GM23338 (cell line): ENCODE data around the gene AIF1L. TPM values are rescaled to one million over a fixed set of nuclear protein-coding genes. Genes with fewer than 3 reads are reported as not detected.

Experiments
- ATAC-seq: fragments of 200-7000 bp; cut with Tn5 transposase; 3 replicates; pipeline ENCODE4 v1.9.1; 2020
- DNase-seq: peaks from one replicate; pipeline ENCODE4 v3.0.0-alpha.2; 2015; ENCODE audit warnings: low spot score
- H2AFZ ChIP-seq: fragments of 200-600 bp; sonication (generic); 2 replicates; pipeline ENCODE4 v1.8.0; 2016; ENCODE audit warnings: antibody characterized with exemption, mild to moderate bottlenecking, moderate library complexity
- H3F3A ChIP-seq: fragments of 200-600 bp; sonication (generic); replicated peaks from 2 replicates; pipeline ENCODE4 v1.8.0; 2017; ENCODE audit warnings: antibody characterized with exemption, mixed run types, low read depth
- H3K27ac ChIP-seq: fragments of 200-600 bp; sonication (generic); 2 replicates; pipeline ENCODE4 v1.6.1; 2016; ENCODE audit warnings: low read depth
- H3K27me3 ChIP-seq: fragments of 200-600 bp; sonication (generic); 2 replicates; pipeline ENCODE4 v1.8.0; 2016; ENCODE audit warnings: mild to moderate bottlenecking, mixed run types, moderate library complexity; ENCODE audit not compliant: insufficient read depth
- H3K36me3 ChIP-seq: fragments of 200-600 bp; sonication (generic); 2 replicates; pipeline ENCODE4 v1.8.0; 2016; ENCODE audit warnings: mild to moderate bottlenecking; ENCODE audit not compliant: insufficient read depth
- H3K4me1 ChIP-seq: fragments of 200-600 bp; sonication (generic); 2 replicates; pipeline ENCODE4 v1.8.0; 2016; ENCODE audit warnings: mild to moderate bottlenecking, moderate library complexity; ENCODE audit not compliant: insufficient read depth
- H3K4me2 ChIP-seq: fragments of 200-600 bp; sonication (generic); 2 replicates; pipeline ENCODE4 v1.7.1; 2017; ENCODE audit warnings: mixed run types
- H3K4me3 ChIP-seq: fragments of 200-600 bp; sonication (generic); 2 replicates; pipeline ENCODE4 v1.6.1; 2016; ENCODE audit warnings: mixed run types
- H3K79me2 ChIP-seq: fragments of 200-600 bp; sonication (generic); replicated peaks from 2 replicates; pipeline ENCODE4 v1.8.0; 2017; ENCODE audit warnings: mild to moderate bottlenecking; ENCODE audit not compliant: insufficient read depth
- H3K9me2 ChIP-seq: fragments of 200-600 bp; sonication (generic); 2 replicates; pipeline ENCODE4 v1.8.0; 2017; ENCODE audit not compliant: insufficient read depth
- H4K20me1 ChIP-seq: fragments of 200-600 bp; sonication (generic); replicated peaks from 2 replicates; pipeline ENCODE4 v1.8.0; 2017; ENCODE audit warnings: mild to moderate bottlenecking; ENCODE audit not compliant: insufficient read depth
- H3K27ac Mint-ChIP-seq: 2 replicates; pipeline ENCODE4 v1.8.0; 2020; ENCODE audit warnings: inconsistent platforms, mild to moderate bottlenecking, moderate library complexity, mixed read lengths
- H3K27me3 Mint-ChIP-seq: 3 replicates; pipeline ENCODE4 v1.8.0; 2022; ENCODE audit warnings: low read depth, mild to moderate bottlenecking, moderate library complexity, mixed read lengths, inconsistent platforms; ENCODE audit not compliant: insufficient read depth, poor library complexity
- H3K36me3 Mint-ChIP-seq: 3 replicates; pipeline ENCODE4 v1.8.0; 2021; ENCODE audit warnings: low read depth, mild to moderate bottlenecking, inconsistent platforms, moderate library complexity, mixed read lengths
- H3K4me1 Mint-ChIP-seq: 3 replicates; pipeline ENCODE4 v1.8.0; 2020; ENCODE audit warnings: mild to moderate bottlenecking, inconsistent platforms, mixed read lengths
- H3K4me3 Mint-ChIP-seq: 3 replicates; pipeline ENCODE4 v1.8.0; 2021; ENCODE audit warnings: moderate library complexity, mild to moderate bottlenecking, inconsistent platforms, mixed read lengths
- H3K9me3 Mint-ChIP-seq: 3 replicates; pipeline ENCODE4 v1.8.0; 2020; ENCODE audit warnings: moderate library complexity, mild to moderate bottlenecking, inconsistent platforms, mixed read lengths
- CREB1 ChIP-seq: fragments of 250-450 bp; sonication (Bioruptor Pico); IDR thresholded peaks from 2 replicates; pipeline ENCODE4 v1.5.0; 2020; ENCODE audit warnings: low read depth, mild to moderate bottlenecking, moderate library complexity
- EZH2 ChIP-seq: fragments of 200-600 bp; sonication (generic); IDR thresholded peaks from one replicate; pipeline ENCODE4 v1.8.0; 2017; ENCODE audit warnings: antibody characterized with exemption, mild to moderate bottlenecking, low read depth; ENCODE audit not compliant: unreplicated experiment
- EZH2phosphoT487 ChIP-seq: fragments of 200-600 bp; sonication (generic); IDR thresholded peaks from one replicate; pipeline ENCODE4 v1.8.1; 2018; ENCODE audit warnings: antibody characterized with exemption; ENCODE audit not compliant: unreplicated experiment
- JUNB ChIP-seq: IDR thresholded peaks from one replicate; pipeline ENCODE4 v1.6.1; 2016; ENCODE audit warnings: antibody characterized with exemption; ENCODE audit not compliant: unreplicated experiment
- NANOG ChIP-seq: IDR thresholded peaks from 2 replicates; pipeline ENCODE4 v1.6.1; 2016; ENCODE audit warnings: antibody characterized with exemption, borderline replicate concordance
- STAT1 ChIP-seq: IDR thresholded peaks from one replicate; pipeline ENCODE4 v1.6.1; 2016; ENCODE audit warnings: antibody characterized with exemption; ENCODE audit not compliant: unreplicated experiment
- ZNF114 ChIP-seq: fragments of 250-450 bp; sonication (Bioruptor Pico); IDR thresholded peaks from 2 replicates; pipeline ENCODE4 v1.5.0; 2020; ENCODE audit warnings: mild to moderate bottlenecking, moderate library complexity
- polyA plus RNA-seq: library from polyadenylated mRNA; unstranded; fragments of >200 nt; fragmentation: Nextera tagmentation; extraction: Ambion mirVana; gene quantifications from 2 replicates; pipeline ENCODE4 v1.2.1, GENCODE V29; 2016
- total RNA-seq: library from RNA; depleted of rRNA; stranded (reverse); fragments of >200 nt; shearing (Covaris generic); gene quantifications from 2 replicates; pipeline ENCODE4 v1.2.3, GENCODE V29; 2014
- TF ChIP-seq, protein P1 (sequence below): IDR thresholded peaks from 2 replicates; pipeline ENCODE4 v1.6.1; 2016; ENCODE audit warnings: antibody characterized with exemption
- TF ChIP-seq, protein P2 (sequence below): IDR thresholded peaks from one replicate; pipeline ENCODE4 v1.6.1; 2018; ENCODE audit warnings: antibody characterized with exemption; ENCODE audit not compliant: unreplicated experiment
- TF ChIP-seq, protein P3 (sequence below): fragments of 250-450 bp; sonication (Bioruptor Pico); IDR thresholded peaks from 2 replicates; pipeline ENCODE4 v1.5.0; 2020; ENCODE audit warnings: mild to moderate bottlenecking, moderate library complexity
- TF ChIP-seq, protein P4 (sequence below), 2 experiments: fragments of 200-600 bp in 1 of 2; sonication (generic) in 1 of 2; conservative IDR thresholded peaks; 2 replicates each; pipeline versions ENCODE4 v1.5.1 to v1.6.1; 2016 to 2017; ENCODE audit warnings: antibody characterized with exemption in 2 of 2, low read depth in 2 of 2, mild to moderate bottlenecking in 2 of 2, moderate library complexity in 1 of 2

Gene AIF1L
- total and polyA plus RNA-seq, 2 experiments from 2014 or later, result 76.4 to 87.8 TPM

DNA sequence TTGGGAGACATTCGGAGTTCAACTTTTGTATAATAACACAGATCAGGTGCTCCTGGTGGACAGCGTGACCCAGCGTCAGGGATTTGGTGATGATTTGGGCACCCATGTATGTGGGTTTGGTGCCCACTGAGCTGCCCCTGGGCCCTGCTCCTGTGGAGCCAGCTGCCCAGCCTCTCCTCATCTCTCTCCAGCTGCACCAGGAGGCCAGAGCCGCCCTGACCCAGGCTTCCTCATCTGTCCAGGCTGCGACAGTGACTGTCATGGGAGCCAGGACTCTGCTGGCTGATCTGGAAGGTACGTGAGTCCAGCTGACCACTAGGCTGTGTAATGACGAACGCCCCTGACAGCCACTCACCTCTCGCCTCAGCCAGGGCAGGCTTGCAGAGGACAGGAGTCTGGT is 14.5 kb upstream of the AIF1L start:
- no peak overlapping the region for H3K27ac ChIP-seq

More for the DNA sequence above, 14.5 kb upstream of the AIF1L start:
- no peaks in the 10 kb centered on the region for H3K9me2 ChIP-seq
- H3K4me3 ChIP-seq, result no peak overlapping the region
- Mint-ChIP-seq H3K4me1 (no peaks in the 10 kb centered on the region; the same call in 2 of the 3 replicates), H3K9me3 (no peaks in the 10 kb centered on the region), H3K4me3 (no peak overlapping the region), H3K27me3 (peaks cover 8% of the 10 kb centered on the region), H3K36me3 (no peaks in the 10 kb centered on the region), H3K27ac (no peak overlapping the region)
- no peak overlapping the region for H2AFZ ChIP-seq
- no peaks in the 10 kb centered on the region for H3K4me1 ChIP-seq
- no peaks in the 10 kb centered on the region for H3K36me3 ChIP-seq
- H3K79me2 ChIP-seq, result no peaks in the 10 kb centered on the region
- ATAC-seq (no peak), DNase-seq (no peak)
- no peak overlapping the region for H3K4me2 ChIP-seq
- no peaks in the 10 kb centered on the region for H3K27me3 ChIP-seq
- no peak for TF ChIP-seq ZNF114 (CRISPR knock-in tag)
- TF ChIP-seq, protein P1, sequence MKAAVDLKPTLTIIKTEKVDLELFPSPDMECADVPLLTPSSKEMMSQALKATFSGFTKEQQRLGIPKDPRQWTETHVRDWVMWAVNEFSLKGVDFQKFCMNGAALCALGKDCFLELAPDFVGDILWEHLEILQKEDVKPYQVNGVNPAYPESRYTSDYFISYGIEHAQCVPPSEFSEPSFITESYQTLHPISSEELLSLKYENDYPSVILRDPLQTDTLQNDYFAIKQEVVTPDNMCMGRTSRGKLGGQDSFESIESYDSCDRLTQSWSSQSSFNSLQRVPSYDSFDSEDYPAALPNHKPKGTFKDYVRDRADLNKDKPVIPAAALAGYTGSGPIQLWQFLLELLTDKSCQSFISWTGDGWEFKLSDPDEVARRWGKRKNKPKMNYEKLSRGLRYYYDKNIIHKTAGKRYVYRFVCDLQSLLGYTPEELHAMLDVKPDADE, result no peak
- TF ChIP-seq, protein P2, sequence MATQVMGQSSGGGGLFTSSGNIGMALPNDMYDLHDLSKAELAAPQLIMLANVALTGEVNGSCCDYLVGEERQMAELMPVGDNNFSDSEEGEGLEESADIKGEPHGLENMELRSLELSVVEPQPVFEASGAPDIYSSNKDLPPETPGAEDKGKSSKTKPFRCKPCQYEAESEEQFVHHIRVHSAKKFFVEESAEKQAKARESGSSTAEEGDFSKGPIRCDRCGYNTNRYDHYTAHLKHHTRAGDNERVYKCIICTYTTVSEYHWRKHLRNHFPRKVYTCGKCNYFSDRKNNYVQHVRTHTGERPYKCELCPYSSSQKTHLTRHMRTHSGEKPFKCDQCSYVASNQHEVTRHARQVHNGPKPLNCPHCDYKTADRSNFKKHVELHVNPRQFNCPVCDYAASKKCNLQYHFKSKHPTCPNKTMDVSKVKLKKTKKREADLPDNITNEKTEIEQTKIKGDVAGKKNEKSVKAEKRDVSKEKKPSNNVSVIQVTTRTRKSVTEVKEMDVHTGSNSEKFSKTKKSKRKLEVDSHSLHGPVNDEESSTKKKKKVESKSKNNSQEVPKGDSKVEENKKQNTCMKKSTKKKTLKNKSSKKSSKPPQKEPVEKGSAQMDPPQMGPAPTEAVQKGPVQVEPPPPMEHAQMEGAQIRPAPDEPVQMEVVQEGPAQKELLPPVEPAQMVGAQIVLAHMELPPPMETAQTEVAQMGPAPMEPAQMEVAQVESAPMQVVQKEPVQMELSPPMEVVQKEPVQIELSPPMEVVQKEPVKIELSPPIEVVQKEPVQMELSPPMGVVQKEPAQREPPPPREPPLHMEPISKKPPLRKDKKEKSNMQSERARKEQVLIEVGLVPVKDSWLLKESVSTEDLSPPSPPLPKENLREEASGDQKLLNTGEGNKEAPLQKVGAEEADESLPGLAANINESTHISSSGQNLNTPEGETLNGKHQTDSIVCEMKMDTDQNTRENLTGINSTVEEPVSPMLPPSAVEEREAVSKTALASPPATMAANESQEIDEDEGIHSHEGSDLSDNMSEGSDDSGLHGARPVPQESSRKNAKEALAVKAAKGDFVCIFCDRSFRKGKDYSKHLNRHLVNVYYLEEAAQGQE, result no peak
- TF ChIP-seq NANOG, result no peak
- TF ChIP-seq, protein P3, sequence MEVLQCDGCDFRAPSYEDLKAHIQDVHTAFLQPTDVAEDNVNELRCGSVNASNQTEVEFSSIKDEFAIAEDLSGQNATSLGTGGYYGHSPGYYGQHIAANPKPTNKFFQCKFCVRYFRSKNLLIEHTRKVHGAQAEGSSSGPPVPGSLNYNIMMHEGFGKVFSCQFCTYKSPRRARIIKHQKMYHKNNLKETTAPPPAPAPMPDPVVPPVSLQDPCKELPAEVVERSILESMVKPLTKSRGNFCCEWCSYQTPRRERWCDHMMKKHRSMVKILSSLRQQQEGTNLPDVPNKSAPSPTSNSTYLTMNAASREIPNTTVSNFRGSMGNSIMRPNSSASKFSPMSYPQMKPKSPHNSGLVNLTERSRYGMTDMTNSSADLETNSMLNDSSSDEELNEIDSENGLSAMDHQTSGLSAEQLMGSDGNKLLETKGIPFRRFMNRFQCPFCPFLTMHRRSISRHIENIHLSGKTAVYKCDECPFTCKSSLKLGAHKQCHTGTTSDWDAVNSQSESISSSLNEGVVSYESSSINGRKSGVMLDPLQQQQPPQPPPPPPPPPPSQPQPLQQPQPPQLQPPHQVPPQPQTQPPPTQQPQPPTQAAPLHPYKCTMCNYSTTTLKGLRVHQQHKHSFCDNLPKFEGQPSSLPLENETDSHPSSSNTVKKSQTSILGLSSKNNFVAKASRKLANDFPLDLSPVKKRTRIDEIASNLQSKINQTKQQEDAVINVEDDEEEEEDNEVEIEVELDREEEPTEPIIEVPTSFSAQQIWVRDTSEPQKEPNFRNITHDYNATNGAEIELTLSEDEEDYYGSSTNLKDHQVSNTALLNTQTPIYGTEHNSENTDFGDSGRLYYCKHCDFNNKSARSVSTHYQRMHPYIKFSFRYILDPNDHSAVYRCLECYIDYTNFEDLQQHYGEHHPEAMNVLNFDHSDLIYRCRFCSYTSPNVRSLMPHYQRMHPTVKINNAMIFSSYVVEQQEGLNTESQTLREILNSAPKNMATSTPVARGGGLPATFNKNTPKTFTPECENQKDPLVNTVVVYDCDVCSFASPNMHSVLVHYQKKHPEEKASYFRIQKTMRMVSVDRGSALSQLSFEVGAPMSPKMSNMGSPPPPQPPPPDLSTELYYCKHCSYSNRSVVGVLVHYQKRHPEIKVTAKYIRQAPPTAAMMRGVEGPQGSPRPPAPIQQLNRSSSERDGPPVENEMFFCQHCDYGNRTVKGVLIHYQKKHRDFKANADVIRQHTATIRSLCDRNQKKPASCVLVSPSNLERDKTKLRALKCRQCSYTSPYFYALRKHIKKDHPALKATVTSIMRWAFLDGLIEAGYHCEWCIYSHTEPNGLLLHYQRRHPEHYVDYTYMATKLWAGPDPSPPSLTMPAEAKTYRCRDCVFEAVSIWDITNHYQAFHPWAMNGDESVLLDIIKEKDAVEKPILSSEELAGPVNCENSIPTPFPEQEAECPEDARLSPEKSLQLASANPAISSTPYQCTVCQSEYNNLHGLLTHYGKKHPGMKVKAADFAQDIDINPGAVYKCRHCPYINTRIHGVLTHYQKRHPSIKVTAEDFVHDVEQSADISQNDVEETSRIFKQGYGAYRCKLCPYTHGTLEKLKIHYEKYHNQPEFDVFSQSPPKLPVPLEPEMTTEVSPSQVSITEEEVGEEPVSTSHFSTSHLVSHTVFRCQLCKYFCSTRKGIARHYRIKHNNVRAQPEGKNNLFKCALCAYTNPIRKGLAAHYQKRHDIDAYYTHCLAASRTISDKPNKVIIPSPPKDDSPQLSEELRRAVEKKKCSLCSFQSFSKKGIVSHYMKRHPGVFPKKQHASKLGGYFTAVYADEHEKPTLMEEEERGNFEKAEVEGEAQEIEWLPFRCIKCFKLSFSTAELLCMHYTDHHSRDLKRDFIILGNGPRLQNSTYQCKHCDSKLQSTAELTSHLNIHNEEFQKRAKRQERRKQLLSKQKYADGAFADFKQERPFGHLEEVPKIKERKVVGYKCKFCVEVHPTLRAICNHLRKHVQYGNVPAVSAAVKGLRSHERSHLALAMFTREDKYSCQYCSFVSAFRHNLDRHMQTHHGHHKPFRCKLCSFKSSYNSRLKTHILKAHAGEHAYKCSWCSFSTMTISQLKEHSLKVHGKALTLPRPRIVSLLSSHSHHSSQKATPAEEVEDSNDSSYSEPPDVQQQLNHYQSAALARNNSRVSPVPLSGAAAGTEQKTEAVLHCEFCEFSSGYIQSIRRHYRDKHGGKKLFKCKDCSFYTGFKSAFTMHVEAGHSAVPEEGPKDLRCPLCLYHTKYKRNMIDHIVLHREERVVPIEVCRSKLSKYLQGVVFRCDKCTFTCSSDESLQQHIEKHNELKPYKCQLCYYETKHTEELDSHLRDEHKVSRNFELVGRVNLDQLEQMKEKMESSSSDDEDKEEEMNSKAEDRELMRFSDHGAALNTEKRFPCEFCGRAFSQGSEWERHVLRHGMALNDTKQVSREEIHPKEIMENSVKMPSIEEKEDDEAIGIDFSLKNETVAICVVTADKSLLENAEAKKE (CRISPR knock-in tag), result no peak
- TF ChIP-seq STAT1, result no peak
- no peak for TF ChIP-seq EZH2phosphoT487
- TF ChIP-seq JUNB, result no peak
- no peak for TF ChIP-seq EZH2
- TF ChIP-seq, protein P4, sequence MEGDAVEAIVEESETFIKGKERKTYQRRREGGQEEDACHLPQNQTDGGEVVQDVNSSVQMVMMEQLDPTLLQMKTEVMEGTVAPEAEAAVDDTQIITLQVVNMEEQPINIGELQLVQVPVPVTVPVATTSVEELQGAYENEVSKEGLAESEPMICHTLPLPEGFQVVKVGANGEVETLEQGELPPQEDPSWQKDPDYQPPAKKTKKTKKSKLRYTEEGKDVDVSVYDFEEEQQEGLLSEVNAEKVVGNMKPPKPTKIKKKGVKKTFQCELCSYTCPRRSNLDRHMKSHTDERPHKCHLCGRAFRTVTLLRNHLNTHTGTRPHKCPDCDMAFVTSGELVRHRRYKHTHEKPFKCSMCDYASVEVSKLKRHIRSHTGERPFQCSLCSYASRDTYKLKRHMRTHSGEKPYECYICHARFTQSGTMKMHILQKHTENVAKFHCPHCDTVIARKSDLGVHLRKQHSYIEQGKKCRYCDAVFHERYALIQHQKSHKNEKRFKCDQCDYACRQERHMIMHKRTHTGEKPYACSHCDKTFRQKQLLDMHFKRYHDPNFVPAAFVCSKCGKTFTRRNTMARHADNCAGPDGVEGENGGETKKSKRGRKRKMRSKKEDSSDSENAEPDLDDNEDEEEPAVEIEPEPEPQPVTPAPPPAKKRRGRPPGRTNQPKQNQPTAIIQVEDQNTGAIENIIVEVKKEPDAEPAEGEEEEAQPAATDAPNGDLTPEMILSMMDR (conservative IDR thresholded peaks at IDR 0.05; ENCODE audit: low read depth in 2 of 2), result no peak
- TF ChIP-seq CREB1, result no peak
- no peaks in the 10 kb centered on the region for H4K20me1 ChIP-seq
- no peaks in the 10 kb centered on the region for H3F3A ChIP-seq
